NCI-H2227 treated with DMSO at 0.1 percent for 48 hours (cell line): ENCODE measurements around the gene CD300LD.

Experiments
- DNase-seq: peaks from one replicate; lab custom pipeline; 2025; lab: John Stamatoyannopoulos, UW

Gene CD300LD

DNA sequence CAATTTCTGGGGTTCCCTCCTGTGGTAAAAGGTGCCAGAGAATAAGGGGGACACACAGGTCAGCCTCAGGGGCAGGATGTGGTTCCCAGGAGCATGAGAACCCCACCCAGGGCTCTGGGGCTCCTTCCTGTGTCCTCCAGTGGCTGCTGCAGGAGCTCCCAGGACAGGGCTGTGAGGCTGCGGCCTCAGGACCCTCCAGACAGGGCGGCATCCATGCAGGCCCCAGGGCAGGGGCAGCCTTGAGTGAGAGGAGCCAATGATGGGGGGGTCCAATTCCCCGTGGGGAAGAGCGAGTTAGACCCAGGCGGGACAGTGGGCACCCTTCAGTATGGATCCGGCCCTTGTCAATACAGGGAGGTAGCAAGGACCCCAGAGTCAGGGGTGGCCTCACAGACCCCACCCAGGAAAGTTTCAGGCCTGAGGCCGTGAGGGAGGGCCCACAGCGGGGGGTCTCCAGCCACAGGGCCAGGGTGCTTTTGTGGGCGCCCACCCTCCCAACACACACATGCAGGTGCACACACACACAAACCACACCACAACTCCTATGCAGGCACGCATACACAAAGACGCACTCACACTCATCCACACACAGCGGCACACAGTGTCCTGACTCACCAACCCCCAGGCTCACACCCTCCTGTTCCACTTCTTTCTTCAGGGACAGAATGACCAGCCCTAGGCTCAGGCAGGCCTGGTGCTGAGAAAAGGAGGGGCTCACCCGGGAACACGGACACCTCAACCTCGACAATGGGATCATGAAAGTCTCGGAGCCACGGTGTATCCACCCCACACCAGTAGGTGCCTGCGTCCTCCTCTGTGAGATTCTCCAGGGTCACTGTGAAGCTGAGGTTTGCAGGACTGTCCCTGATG is 48.0 kb downstream of the CD300LD start:
- DNase-seq: no peak

DNA sequence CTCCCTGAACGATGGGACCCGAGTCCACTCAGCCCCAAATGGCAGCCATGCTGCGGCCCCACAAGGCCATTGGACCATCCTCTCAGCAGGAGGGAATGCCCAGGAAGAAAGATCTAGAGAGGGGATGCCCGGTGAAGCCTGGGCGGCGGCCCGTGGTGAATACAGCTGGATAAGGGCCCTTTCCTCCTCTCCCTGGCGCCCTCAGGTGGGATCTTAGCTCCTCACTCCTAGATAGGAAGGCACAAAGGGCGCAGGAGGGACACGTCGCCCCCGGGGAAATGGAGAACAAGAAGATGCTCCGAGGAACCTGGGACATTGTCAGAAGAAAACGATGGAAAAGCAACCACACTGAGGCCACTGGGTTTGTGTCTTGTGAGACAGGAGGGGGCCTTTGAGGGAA is 48.7 kb downstream of the CD300LD start:
- DNase-seq: no peak

DNA sequence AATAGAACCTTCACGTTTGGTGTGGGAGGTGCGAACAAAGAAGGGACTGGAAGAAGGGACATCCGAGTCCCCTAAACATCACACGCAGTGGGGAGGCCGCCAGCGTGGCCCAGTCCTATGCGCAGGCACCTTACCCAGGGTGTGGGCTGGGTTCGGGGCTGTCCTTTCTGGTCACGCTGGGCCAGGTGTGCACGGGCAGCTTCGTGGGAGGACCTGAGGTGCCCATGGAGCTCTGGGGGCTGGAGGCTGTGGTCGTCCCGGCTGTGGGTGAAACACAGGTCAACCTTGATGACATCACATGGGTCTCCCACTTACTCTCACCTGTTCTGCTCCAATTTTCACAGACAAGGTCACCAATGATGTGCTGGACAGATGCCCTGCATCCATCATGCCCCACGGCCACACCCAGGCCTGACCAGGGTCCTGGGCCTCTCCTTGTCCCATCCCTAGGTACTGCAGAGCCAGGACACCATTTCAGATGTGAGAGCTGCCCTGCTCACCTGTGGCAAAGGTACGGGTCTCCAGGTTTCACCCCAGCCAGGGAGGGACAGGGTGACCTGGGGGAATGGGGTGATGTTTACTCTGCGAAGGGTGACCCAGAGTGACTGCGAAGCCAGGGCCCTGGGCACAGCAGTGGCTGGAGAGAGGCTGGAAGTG is 49.2 kb downstream of the CD300LD start:
- DNase-seq: no peak

- no peak for DNase-seq
Observed at GRCh38 chr17:74542166-74542565, 49.9 kb downstream of the CD300LD start.

DNA sequence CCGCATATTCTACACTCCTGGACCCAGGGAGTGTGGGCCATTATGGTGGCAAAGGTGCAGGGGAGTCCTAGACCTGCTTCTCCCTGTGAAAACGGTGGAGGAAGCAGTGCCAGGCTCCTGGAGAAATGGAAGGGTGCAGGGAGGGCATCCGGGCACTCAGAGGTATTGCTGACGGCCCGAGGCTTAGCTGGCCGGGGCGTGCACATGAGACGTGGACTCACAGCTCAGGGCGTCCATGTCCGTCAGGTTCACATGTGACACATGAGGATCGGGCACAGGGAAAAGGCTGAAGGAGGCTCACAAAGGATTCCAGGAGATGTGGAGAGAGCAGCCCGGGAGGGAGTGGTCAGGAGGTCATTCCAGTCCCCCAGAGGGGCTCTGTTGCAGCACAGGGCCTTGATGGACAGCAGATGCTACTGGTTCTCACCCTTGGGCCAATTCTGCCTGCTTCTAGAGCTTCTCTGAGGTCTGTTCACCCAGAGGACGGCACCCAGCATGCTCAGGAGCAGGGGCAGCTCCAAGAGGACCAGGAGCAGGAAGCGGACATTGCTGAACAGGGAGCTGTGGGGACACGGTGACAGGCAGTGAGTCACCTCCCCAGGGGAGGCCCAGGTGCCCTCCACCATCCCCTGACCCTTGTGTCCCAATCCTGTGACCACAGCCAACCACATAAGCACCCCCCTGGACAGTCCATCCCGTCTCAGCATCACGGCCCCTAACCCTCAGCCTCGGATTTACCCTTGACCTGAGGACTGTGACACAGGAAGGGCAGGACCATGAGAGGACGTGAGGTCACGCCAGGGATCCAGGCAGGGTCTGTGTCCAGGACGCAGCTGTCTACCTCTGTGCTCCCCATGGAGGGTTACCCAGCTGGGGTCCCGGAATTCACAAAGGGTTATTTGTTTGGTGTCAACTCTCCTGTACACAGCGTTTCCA is 50.6 kb downstream of the CD300LD start:
- DNase-seq: no peak

DNA sequence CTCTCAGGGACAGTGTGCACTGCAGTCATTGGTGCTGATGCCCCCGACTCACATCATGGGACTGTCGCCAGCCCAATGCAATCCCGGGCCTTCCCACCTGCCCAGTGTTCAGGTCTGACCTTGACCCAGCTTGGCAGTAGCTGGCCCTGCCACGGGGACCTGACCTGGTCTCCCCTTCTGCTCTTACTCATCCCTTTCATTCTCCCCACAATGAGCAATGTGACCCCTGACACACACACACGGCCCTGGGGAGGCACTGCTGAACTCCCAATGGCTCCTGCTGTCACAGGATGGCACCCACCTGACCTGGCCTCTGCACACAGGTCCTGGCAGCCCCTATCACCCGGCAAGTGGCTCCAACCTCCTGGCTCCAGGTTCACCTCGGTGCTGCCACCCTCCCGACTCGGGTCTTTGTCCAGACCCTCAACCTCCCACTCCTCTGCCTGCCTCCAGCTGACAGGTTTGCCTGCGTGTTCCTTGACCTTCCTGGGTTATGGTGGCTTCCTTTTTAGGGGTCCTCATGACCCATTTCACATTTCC is 52.7 kb downstream of the CD300LD start:
- DNase-seq: no peak

GRCh38 chr17:74536890-74537289 is 55.2 kb downstream of the CD300LD start:
- DNase-seq: no peak

DNA sequence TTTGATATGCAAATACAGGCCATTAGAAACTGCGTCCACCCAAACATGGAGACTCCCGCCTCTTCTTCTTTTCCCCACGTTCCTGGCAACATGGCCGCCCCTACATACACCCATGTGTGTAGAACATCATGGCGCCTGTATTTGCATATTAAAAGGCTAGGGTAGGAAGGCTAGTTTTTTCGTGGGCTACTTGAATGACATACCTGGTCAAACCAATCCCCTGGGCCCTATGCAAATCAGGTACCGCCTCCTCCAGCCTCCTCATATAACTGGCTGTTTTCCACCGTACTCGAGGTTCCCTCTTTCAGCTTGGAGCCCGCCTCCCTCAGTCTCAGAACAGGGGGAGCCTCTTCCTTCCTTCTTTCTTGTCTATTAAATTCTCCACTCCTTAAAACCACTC is 60.0 kb downstream of the CD300LD start:
- DNase-seq: no peak

- no peak for DNase-seq
Observed at GRCh38 chr17:74531231-74531761, 60.8 kb downstream of the CD300LD start, which contains the start of gene CD300LB. Gene CD300LB (minus strand): TSS chr17:74531475. CDS start chr17:74531350, 125 bp downstream.

DNA sequence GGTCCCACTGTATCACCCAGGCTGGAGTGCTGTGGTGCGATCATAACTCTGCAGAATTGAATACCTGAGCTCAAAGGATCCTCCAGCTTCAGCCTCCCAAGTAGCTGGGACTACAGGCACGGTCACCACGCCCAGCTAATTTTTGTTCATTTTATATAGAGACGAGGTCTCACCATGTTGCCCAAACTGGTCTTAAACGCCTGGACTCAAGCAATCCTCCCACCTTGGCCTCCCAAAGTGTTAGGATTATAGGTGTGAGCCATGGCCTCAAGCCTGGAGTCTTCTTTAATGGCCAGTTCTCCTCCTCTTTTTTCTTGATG is 61.3 kb downstream of the CD300LD start:
- DNase-seq: no peak
